Measurements from ENCODE around the gene MYB. TPM values are rescaled to one million over a fixed set of nuclear protein-coding genes. Genes with fewer than 3 reads are reported as not detected.

MYB gene
- total and polyA plus RNA-seq, 2 donors (not counting 1 experiment from before 2014, with no cell fraction given) = under 0.01 to 0.16 TPM

DNA sequence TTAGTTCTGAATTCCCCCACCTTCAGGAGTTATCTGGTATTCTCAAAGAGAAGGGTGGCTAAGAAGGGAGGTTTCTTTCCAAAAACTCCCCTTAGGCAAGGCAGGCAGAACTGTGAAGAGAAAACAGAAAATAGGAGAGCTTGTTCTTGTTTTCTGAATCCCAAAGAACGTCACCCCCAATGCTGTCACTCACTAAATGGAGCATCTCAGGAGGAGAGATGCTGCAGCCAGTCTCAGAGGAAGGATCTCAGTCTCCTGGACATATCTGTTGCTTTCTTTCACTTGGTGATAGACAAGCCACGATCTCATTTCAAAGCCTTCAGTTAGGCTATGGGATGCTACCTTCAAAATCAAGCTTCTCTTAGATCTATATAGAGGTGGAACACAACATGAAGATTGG lies 16.1 kb upstream of the MYB start:
- Histone ChIP-seq H3K36me3 (ENCODE audit: control insufficient read depth, insufficient read depth, low read length) (no peaks in the 10 kb centered on the region), H3K4me3 (replicated peaks in 1 of 4; ENCODE audit: control extremely low read depth in 1 of 4, insufficient read depth in 1 of 4, low read depth in 3 of 4, low read length in 4 of 4) (no peak overlapping the region), H3K9me3 (ENCODE audit: control insufficient read depth, insufficient read depth, low read depth, low read length) (no peaks in the 10 kb centered on the region), H3K79me2 (ENCODE audit: control insufficient read depth, insufficient read depth, low read length) (no peaks in the 10 kb centered on the region), H3K4me2 (ENCODE audit: extremely low read depth, insufficient read depth, low read length) (no peak overlapping the region), H2AFZ (ENCODE audit: low read length) (no peak overlapping the region), H3K27ac (ENCODE audit: insufficient read depth, low read length) (no peak overlapping the region), H4K20me1 (ENCODE audit: control insufficient read depth, extremely low read depth, insufficient read depth, low read length) (no peaks in the 10 kb centered on the region), H3K27me3 (ENCODE audit: control insufficient read depth, insufficient read depth, low read length) (no peaks in the 10 kb centered on the region), H3K4me1 (ENCODE audit: control insufficient read depth, extremely low read depth, insufficient read depth, low read length) (no peaks in the 10 kb centered on the region), H3K9ac (ENCODE audit: insufficient read depth, low read length) (no peak overlapping the region)
- no peak for DNase-seq (ENCODE audit: low read depth in 2 of 2)
- TF ChIP-seq CTCF (conservative IDR thresholded peaks at IDR 0.05 in 1 of 2, IDR thresholded peaks at IDR 0.05 in 1 of 2; ENCODE audit: low read depth in 1 of 2, low read length in 2 of 2) (no peak), EZH2 (IDR thresholded peaks at IDR 0.05; ENCODE audit: low read length, missing control alignments) (no peak)

DNA sequence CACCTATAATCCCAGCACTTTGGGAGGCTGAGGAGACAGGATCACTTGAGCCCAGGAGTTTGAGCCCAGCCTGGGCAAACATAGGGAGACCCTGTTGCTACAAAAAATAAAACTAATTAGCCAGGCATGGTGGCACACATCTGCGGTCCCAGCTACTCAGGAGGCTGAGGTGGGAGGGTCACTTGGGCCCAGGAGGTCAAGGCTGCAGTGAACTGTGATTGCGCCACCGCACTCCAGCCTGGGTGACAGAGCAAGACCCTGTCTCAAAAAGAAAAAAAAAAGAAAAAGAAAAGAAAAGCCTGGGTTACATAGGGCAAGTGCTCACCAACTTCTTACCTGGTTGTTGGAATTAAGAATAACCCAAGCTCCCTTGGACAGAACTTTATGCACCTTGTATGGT lies 14.6 kb upstream of the MYB start:
- no peaks in the 10 kb centered on the region for H3K36me3 ChIP-seq (ENCODE audit: control insufficient read depth, insufficient read depth, low read length)
- H4K20me1 ChIP-seq (ENCODE audit: control insufficient read depth, extremely low read depth, insufficient read depth, low read length) = no peaks in the 10 kb centered on the region
- no peak overlapping the region for H3K4me2 ChIP-seq (ENCODE audit: extremely low read depth, insufficient read depth, low read length)
- H3K79me2 ChIP-seq (ENCODE audit: control insufficient read depth, insufficient read depth, low read length) = no peaks in the 10 kb centered on the region
- H3K9me3 ChIP-seq (ENCODE audit: control insufficient read depth, insufficient read depth, low read depth, low read length) = no peaks in the 10 kb centered on the region
- no peaks in the 10 kb centered on the region for H3K27me3 ChIP-seq (ENCODE audit: control insufficient read depth, insufficient read depth, low read length)
- H3K27ac ChIP-seq (ENCODE audit: insufficient read depth, low read length) = no peak overlapping the region
- H3K9ac ChIP-seq (ENCODE audit: insufficient read depth, low read length) = no peak overlapping the region
- no peaks in the 10 kb centered on the region for H3K4me1 ChIP-seq (ENCODE audit: control insufficient read depth, extremely low read depth, insufficient read depth, low read length)
- TF ChIP-seq EZH2 (IDR thresholded peaks at IDR 0.05; ENCODE audit: low read length, missing control alignments) = no peak
- no peak for TF ChIP-seq CTCF (conservative IDR thresholded peaks at IDR 0.05 in 1 of 2, IDR thresholded peaks at IDR 0.05 in 1 of 2; ENCODE audit: low read depth in 1 of 2, low read length in 2 of 2)
- no peak for DNase-seq (ENCODE audit: low read depth in 2 of 2)
- no peak overlapping the region for H2AFZ ChIP-seq (ENCODE audit: low read length)
- H3K4me3 ChIP-seq (replicated peaks in 1 of 4; ENCODE audit: control extremely low read depth in 1 of 4, insufficient read depth in 1 of 4, low read depth in 3 of 4, low read length in 4 of 4) = no peak overlapping the region

- no peaks in the 10 kb centered on the region for H4K20me1 ChIP-seq (ENCODE audit: control insufficient read depth, extremely low read depth, insufficient read depth, low read length)
- H2AFZ ChIP-seq (ENCODE audit: low read length) = no peak overlapping the region
- DNase-seq (ENCODE audit: low read depth in 2 of 2) = no peak
- no peaks in the 10 kb centered on the region for H3K27me3 ChIP-seq (ENCODE audit: control insufficient read depth, insufficient read depth, low read length)
- no peaks in the 10 kb centered on the region for H3K79me2 ChIP-seq (ENCODE audit: control insufficient read depth, insufficient read depth, low read length)
- H3K4me3 ChIP-seq (replicated peaks in 1 of 4; ENCODE audit: control extremely low read depth in 1 of 4, insufficient read depth in 1 of 4, low read depth in 3 of 4, low read length in 4 of 4) = no peak overlapping the region
- no peak overlapping the region for H3K4me2 ChIP-seq (ENCODE audit: extremely low read depth, insufficient read depth, low read length)
- no peak overlapping the region for H3K27ac ChIP-seq (ENCODE audit: insufficient read depth, low read length)
- TF ChIP-seq CTCF (conservative IDR thresholded peaks at IDR 0.05 in 1 of 2, IDR thresholded peaks at IDR 0.05 in 1 of 2; ENCODE audit: low read depth in 1 of 2, low read length in 2 of 2) = no peak
- TF ChIP-seq EZH2 (IDR thresholded peaks at IDR 0.05; ENCODE audit: low read length, missing control alignments) = no peak
- no peaks in the 10 kb centered on the region for H3K4me1 ChIP-seq (ENCODE audit: control insufficient read depth, extremely low read depth, insufficient read depth, low read length)
- no peaks in the 10 kb centered on the region for H3K9me3 ChIP-seq (ENCODE audit: control insufficient read depth, insufficient read depth, low read depth, low read length)
- no peak overlapping the region for H3K9ac ChIP-seq (ENCODE audit: insufficient read depth, low read length)
- no peaks in the 10 kb centered on the region for H3K36me3 ChIP-seq (ENCODE audit: control insufficient read depth, insufficient read depth, low read length)
Measured at GRCh38 chr6:135167617-135168016, 13.5 kb upstream of the MYB start.

Data from fibroblast of lung (primary cell).